HG03159 (cell line): Measurements from ENCODE around the gene ISCA1.
A peak's percentile ranks its signal among the peaks of the same experiment; 100 is the strongest.
"Not testable (repeated sequence)": the region's sequence is repeated elsewhere in the genome, so short reads cannot be mapped to it uniquely, and the experiment has no call there.

ENCODE experiments used
- ATAC-seq: cut with Tn5 transposase; IDR thresholded peaks from one replicate; pipeline ENCODE4 v1.9.1; 2021; ENCODE audit warnings: mild to moderate bottlenecking, moderate library complexity; ENCODE audit not compliant: unreplicated experiment

Gene ISCA1

DNA sequence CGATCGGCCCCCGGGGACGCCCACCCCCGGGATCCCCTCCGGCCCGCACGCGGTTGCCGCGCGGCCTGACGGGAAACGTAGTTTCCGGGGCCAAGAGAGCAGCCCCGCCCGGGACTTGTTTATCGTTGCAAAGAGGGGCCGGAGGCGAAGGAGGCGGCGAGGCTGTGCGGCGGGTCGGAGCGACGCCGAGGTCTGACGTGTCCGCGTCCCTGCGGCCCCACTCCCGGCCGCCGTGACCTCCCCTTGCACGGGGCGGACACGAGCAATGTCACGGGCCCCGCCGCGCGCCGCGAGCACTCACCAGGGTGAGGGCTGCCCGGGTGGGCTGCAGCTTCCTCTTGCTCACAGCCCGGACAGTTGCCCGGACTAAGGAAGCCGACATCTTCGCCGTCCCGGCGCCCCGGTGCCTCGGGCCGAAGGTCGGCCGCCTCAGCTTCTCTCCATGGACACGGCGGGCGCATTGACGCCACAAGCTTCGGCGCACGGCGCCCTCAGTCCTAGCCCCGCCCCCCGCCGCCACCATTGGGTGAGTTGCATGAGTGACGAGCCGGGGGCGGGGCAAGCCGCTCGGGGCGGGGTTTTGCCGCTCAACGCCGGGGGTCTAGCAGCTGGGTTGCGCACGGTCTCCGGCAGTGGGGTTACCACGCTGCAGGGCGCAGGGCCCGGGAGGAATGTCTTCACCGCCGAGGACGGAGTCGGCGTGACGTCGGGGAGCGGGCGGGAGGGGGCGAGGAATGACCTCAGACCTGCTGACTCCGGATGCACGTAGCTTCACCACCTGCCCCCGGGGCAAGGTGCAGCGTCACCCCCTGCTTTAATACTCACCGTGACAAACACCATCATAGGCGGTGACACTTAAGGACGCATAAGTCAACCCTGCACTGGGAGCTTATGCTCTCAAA, at the start of gene ISCA1:
Gene ISCA1 (minus strand): TSS at position 462 of the 902 bp plus-strand sequence. CDS start 80 bp downstream, at position 382.
- peak; percentile 80 for ATAC-seq

DNA sequence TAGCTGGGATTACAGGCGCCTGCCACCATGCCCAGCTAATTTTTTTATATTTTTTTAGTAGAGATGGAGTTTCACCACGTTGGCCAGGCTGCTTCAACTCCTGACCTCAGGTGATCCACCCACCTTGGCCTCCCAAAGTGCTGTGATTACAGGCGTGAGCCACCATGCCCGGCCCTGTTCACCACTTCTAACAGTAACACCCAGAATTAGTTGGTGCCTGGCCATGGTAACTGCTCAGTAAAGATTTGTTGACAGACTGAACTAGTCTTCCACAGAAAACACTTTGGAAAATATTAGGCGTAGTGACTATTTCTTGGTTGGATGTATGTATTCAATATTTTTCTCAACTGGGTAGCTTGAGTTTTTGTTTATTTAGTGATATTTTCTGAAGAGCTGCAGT, 47.8 kb upstream of the ISCA1 start:
- ATAC-seq, result no peak

DNA sequence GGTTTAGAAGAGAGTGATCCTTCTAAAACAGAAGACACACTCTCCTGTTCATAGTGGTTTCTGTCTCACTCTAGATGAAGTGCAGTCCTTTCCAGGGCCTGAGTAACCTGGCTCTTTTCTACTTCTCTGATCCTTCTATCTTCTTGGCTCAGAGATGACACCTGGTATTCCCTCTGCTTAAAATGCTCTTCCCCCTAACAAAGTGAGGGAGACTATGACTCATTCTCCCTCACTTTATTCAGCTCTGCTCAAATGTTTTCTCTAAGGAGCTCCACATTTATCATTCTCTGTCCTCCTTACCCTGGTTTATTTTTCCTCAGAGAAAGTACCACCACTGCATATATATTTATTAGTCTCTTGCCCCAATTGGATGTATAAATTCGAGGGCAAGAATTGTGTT, 47.3 kb upstream of the ISCA1 start:
- no peak for ATAC-seq

DNA sequence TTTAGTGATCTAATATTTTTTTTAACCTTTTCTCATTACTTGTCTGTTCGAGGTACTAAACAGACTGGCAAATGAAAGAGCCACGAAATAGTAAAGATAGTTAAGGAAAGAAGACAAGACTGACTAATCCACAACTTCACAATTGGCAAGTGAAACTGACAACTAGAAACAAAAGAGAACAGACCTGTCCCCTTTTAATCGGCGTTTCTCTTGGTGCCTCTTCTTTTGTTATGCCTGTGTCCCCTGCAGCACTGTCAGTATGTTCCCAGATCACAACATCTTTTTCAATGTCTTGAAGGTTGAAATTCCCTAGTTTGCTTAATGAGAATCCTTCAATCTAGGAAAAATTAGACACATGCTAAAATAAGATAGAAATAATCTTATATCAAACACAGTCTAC, 45.8 kb upstream of the ISCA1 start:
- no peak for ATAC-seq

DNA sequence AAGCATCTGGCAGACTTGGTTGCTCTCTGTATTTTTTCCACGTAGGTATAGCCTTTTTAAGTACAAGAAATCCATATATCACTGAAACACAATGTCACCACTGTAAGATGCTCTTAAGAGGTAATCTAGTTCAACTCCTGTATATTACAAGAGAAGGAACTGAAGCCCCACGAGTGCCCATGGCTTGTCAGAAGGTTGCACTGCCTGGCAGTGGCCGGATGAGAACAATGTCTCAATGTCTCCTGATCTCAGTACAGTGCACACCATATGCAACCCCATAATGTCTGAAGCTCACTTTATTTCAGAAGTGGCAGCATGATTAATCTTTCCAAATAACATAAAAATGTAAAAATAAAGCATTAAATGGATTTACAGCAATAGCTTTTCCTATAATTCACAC, 44.2 kb upstream of the ISCA1 start:
- no peak for ATAC-seq

DNA sequence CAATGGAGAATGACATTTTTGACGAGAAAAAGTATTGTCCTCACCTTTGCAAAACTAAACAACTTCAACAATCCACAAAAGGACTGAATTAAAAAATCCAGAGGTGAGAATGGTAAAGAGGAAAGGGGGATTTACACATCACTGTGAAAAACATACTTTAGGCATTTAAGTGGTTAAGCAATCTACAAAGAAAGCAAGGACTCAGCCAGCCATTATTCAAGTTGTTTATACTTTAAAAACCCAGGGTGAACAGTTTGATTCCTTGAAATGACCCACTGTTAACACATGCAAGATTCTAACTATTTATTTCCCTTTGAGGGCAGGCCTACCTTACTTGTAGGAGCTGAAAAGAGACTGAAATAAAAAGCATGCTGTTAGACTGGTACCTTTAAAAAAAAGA, 42.6 kb upstream of the ISCA1 start:
- ATAC-seq, result no peak

DNA sequence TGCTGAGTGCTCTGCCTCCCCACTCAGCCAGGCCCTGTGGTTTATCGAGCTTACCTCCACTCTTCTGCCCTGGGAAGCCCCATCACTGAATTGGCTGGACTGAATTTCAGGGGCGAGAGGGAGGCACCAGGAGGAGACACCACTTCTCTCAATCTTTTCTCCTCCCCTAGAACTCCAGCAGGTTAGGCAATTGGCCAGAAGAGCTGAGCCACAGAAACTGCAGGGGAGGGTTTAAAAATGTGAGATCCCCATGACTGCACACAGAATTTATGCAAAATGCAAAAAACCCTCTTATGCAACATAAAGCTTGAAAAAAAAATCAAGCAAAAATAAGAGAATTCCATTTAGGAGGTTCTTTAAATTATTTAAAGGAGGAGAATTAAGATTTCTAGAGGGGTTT, 42.0 kb upstream of the ISCA1 start:
- ATAC-seq, result no peak

DNA sequence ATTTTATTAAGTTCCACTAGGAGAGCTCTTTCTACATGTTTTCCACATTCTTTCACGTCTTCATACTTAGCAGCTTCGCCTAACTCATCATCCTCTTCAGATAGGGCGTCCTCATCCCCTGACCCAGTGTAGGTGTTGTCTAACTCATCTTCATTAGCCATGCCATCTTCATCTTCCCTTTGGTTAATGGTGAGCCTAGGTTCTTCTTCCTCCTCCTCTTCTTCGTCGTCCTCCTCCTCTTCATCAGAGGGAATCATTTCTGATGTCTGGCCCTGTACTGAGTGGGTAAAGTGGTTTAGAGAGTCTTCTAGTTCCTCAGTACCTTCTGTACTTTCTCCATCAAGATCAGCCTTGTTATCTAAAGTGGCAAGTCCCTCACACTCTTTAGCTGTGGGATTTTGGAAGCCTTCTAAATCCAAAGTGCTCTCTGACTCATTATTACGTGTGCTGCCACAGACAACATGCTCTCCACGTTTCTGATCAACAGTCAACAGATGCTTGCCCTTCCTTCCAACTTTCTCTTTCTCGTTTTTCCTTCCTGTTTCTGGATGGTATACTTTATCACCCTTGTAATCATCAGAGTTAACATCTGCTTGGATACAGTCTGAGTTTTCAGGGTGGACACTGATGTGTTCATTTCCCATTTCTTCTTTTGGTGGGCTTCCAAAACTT, 40.8 kb upstream of the ISCA1 start:
- no peak for ATAC-seq

DNA sequence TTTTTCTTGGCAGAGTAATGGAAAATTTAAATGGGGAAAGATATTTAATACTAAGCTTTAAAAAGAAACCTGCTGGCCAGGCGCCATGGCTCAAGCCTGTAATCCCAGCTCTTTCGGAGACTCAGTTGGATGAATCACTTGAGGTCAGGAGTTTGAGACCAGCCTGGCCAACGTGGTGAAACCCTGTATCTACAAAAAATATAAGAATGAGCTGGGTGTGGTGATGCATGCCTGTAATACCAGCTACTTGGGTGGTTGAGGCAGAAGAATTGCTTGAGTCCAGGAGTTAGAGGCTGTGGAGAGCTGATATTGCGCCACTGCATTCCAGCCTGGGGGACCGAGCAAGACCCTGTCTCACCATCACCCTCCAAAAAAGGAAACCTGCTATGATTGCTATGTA, 39.0 kb upstream of the ISCA1 start:
- no peak for ATAC-seq

DNA sequence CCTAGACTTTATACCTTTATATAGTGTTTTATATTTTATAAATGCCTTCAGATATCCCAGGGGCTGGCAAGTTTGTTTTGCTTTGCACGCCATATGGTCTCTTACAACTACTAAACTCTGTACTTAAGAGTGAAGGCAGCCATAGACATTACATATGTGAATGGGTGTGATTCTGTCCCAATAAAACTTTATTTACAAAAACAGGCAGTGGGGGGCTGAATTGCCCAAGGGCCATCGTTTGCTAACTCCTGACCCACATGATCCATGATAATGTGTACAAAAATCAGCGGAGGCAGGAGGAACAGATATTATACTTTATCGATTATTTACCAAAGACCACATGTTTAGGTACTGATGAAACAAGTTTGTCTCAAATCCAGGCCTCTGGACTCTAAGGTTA, 35.8 kb upstream of the ISCA1 start:
- no peak for ATAC-seq

DNA sequence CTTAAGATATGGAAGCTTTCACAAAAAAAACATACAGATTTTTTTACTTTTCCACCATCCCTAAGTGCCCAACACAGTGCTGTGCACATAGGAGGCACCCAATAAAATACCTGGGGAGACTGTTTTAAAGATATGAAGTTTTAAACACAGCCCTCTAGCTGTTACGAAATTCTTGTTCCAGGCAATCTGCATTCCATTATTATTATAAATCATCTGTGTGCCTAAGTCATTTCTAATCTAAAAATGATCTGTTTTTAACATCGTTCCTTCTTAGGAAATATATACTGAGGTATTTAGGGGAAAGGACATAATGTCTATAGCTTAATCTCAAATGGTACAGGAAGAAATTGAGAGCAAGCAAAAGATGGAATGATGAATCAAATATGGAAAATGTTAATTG, 32.7 kb upstream of the ISCA1 start:
- ATAC-seq, result no peak

DNA sequence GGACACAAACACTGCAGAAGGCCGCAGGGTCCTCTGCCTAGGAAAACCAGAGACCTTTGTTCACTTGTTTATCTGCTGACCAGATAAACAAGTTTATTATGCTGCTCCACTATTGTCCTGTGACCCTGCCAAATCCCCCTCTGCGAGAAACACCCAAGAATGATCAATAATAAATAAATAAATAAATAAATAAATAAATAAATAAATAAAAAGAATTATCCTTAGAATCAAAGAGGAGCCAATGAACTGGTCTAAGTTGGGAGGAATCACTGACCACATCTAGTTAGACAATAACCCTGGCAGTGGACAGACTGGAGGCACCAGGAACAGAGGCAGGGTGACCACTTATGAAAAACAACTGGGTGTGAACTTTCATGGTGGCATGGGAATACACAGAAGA, 30.6 kb upstream of the ISCA1 start:
- ATAC-seq, result not testable (repeated sequence)

DNA sequence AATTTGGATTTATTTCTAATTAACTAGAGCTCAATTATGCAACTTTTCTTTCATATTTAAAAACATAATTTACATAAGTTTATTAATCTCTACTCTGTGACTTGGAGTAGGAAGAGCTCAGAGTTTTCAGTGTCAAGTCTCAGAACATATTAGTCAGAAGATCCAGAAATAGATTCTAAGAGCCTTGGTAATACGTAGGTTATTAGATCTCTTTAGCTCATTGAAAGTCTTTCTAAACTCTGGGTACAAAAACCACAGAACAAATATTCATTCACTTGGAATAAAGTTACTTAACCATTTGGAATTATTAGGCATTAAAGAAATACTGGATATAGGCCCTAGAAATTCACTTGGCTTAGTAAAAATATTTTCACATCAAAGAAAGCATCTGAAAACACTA, 26.3 kb upstream of the ISCA1 start:
- no peak for ATAC-seq

DNA sequence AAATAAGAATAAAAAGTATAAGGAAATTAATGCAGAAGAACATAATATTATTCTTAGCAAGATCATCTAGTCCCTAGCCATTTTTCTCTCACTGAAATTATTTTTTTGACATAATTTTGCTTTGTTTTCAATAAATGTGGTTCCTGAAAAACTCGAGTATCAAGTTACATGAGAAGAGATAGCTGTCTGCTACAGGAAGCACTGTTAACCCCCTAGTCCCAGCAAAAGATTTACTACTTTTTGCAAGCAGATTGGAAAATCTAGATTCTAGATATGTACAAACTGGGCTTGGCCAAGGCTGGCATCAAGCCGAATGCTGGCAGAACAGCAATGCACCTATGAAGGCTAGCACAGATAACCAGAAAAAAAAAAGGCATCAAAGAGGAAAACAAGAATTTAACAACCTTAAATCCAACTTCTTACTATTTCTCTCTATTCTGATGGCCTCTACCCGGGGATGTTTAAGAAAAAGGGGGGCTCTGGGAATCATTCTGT, 21.9 kb upstream of the ISCA1 start:
- ATAC-seq, result no peak

DNA sequence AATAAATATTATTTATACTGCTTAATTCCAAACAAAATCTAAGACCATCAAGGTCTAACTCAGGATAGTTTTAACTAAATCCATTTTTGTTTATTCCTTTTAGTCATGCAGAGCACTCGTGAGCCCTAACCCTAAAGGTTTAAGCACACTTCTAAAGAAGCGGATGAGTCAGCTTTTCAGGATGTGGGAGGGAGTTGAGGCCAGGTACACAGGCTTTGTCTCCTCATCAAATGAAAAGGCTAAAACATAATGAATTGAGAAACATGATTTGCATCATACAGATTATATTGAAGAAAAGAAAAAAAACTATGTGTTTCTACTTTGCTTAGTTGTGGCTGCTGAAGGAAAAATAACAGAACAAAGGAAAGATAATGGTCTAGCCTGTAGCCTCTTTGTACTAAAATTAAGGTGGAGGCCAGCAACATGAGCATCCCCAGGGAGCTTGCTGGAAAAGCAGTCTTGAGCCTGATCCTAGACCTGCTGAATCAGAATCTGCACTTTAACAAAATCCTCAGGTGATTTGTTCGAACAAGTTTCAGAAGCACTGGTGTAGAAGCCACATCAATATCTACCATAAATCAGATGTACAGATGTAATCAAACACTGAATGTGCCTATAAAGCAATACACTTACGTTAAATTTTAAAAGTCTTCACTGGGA, 21.1 kb upstream of the ISCA1 start:
- no peak for ATAC-seq

DNA sequence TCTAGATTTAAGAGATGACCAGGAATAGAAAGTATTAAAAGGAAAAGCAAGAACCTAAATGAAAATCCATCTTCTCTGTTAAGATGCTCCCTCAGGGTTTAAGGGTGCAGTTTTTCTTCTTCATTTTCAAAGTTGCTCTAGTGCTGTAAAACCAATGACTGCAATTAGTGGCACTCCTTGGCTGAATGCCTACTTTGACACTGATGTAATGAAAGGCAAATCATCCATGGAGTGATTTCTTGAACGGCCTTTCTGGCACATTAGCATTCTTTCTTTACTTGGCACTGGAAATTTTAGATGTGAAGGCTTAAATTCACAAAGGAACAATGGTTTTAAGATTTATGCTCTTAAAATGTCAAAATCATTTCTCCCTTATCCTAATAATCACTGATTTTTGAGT, 19.3 kb upstream of the ISCA1 start:
- no peak for ATAC-seq

DNA sequence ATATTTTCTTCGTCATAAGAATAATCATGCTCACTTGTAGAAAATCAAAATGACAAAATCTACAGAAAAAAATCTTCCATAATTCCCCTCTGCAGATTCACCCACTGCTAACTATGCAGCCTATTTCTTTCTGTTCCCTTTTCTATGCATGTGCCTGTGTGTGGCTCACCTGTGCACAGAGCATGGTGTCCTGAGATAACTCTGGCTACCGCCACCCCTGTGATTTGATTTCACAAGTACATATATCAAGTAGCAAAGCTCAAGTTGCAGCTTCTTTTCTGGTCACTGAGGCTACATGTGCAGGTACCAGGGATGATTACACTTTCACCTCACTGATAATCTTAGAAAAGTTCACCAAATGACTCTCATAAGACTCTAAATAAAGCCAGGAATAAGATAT, 18.4 kb upstream of the ISCA1 start:
- ATAC-seq, result no peak

DNA sequence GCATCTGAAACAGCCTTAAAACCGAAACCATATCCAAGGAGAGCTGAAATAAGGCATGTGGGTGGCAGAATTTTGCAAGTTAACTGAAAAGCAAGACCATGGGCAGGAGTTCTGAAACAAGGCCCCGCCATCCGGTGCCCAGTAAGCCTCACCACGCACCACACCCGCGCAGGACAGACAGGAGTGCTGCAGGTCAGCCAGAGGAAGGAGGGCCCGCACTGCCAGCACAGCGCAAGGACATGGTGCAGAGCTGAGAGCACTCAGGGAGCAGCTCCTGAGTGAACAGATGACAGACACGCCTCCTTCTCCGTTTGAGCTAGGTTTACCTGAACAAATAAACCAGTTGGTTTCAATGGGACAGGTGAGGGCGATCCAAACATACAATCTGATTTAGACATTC, 16.5 kb upstream of the ISCA1 start:
- no peak for ATAC-seq

DNA sequence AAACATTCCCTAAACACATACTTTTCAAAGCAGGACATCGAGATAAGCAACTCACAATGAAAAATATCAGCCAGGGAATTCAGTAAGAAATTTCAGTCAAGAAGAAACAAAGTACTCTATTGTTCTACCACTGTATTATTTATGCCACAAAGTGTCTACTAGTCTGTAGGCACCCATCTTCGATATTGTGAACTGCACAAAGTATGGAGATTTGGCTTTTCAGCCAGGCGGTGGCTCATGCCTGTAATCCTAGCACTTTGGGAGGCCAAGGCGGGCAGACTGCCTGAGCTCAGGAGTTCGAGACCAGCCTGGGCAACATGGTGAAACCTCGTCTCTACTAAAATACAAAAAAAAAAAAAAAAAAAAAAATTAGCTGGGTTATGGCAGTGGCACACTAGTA, 8.0 kb upstream of the ISCA1 start:
- ATAC-seq, result not testable (repeated sequence)

DNA sequence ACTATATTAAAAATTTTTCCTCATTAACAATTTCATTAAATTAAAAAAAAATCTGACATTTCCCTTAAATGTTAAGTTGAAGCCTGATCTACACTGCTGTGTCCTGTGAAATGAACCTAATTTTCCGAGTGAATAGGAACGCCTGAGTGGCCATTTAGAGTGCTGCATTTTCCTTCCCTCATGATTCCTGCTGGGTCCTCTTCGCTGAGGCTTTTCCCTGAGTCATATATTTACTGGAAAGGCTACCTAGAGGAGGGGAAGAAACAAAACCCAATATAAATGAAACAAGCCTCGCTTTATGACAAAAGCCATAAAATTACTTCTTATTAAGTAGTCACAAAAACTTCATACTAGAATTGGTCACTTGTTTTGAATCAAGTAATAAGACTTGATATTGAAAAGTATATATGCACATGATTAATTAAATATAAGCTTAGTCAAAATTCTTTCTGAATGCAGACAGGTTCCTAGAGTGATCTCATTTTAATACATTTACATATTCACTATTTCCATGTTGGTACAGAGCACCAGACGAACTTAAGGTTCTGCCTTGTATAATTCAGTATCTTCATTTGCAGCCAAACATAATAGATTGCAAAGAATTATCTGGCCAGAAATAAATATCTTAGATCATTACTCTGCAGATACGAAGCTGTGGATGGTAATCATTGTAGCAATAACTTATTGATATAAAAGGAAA, 6.3 kb upstream of the ISCA1 start:
- no peak for ATAC-seq

DNA sequence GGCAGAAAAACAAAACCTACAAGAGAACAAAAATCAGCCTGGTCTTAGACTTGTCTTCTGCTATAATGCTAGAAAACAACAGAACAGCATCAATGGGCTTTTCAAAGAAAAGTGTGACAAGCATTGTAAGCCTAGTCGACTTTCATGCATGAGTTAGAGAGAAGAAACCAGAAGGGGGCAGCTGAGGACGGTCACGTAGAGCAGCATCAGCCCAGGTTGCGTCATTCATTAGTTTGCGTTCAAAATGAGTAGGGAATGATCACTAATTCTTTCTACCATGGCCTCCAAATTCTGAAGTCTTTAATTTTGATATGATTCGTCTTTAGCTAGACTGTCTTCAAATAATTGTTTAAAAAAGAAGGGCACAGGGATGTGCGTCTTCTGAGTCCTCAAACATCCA, 4.7 kb upstream of the ISCA1 start:
- no peak for ATAC-seq
